ENCODE results near the gene SBF1.
"Not testable (repeated sequence)": the region's sequence is repeated elsewhere in the genome, so short reads cannot be mapped to it uniquely, and the experiment has no call there.

The SBF1 gene

GRCh38 chr22:50474710-50475651 lies at the start of gene SBF1:
Gene SBF1 (minus strand): TSS chr22:50475035. CDS start chr22:50474840, 195 bp downstream.
- DNase-seq, result peak; percentile 92

- no peak for DNase-seq
Measured at GRCh38 chr22:50523806-50524675, 49.2 kb upstream of the SBF1 start.

DNA sequence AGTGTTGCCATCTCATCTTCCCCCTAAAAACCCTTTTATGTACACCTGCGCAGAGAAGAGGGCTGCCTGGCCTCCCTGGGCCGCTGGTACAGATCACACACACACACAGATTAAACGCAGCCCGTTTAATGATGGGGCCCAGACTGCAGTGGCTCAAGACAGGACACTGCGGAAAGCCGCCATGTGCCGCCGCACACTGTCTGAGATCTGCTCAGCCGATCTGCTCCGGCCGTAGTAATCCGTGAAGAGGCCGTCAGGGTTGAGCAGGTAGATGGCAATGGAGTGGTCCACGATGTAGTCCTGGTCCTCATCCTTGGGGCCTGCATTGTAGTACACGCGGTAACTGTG lies 48.6 kb upstream of the SBF1 start:
- DNase-seq, result no peak

DNA sequence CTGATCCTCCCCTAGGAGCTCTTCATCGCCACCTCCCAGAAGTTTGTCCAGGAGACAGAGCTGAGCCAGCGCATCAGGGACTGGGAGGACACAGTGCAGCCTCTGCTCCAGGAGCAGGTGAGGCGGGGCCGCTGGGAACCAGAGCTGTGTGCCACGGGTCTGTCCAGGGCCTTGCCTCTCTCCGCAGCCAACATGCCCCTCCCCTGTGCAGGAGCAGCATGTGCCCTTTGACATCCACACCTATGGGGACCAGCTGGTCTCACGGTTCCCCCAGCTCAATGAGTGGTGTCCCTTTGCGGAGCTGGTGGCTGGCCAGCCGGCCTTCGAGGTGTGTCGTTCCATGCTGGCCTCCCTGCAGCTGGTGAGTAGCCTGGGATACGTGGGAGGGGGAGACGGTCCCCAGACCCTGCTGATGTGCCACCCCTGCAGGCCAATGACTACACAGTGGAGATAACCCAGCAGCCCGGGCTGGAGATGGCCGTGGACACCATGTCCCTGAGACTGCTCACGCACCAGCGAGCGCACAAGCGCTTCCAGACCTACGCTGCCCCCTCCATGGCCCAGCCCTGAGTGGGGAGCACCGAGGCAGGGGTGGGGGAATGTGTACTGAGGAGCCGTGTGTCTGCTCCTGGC lies 48.1 kb upstream of the SBF1 start:
- no peak for DNase-seq

- no peak for DNase-seq
Measured at GRCh38 chr22:50522208-50522805, 47.5 kb upstream of the SBF1 start.

GRCh38 chr22:50521710-50522109 lies 46.9 kb upstream of the SBF1 start:
- no peak for DNase-seq

DNA sequence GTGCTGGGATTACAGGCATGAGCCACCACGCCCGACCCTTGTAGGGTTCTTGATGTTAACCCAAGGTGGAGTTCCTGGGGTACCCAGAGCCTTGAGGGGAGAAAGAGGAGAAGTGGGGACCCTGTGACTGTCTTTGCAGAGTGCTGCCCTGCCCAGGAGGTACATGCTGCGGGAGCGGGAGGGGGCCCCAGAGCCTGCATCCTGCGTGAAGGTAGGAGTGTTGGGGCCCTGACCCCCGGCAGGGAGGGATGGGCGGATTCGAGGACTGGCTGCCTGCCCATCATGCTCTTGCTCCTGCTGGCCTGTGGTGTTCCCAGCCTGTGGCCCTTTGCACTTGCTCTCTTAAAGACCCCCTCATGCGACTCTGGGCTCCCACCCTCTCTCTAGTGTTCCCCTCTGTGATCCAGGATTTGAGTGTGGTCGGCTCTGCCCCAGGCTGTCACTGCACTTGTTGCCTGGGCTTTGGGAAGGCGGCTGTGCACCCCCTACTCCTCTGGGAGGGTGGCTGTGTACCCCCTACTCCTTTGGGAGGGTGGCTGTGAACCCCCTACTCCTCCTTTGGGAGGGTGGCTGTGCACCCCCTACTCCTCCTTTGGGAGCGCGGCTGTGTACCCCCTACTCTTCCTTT lies 46.1 kb upstream of the SBF1 start:
- DNase-seq, result no peak

- not testable (repeated sequence) for DNase-seq
Measured at GRCh38 chr22:50520184-50520583, 45.3 kb upstream of the SBF1 start.

GRCh38 chr22:50519151-50519550 lies 44.3 kb upstream of the SBF1 start:
- no peak for DNase-seq

DNA sequence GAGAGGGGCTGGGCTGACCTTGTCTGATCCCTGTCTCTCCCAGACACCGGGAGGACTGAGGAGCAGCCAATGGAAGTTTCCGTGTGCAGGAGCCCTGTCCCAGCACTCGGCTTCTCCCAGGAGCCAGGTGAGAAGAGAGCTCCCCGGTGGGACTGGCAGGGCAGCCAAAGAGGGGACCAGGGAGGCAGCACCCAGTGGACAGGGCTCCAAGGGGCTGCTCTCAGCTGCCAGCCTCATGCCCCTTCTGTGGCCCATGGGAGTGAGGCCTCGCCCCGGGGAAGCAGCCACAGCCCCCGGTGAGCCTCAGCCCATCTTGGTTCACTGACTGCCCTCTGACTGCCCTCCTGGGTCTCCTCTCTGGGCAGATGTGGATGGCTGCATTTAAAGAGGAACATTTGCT lies 43.8 kb upstream of the SBF1 start:
- DNase-seq, result no peak

- DNase-seq, result no peak
Measured at GRCh38 chr22:50517495-50518260, 42.8 kb upstream of the SBF1 start.

DNA sequence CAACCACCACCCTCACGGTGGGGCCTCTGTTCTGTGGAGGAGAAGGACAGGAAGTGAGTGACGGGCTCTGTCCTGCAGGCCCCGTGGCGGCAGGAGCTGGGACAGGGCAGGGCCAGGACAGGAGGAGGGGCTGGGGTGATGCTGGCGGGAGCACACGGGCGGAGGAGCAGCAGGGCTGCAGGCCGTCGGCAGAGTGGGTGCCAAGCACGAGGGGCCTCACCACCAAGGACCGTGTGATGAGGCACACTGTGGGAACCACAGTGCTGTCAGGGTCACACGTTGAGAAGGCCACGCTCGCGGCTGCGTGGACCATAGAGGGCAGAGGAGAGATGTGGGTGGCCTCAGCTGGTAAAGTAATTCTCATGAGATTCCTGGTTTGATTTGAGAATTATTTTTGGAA lies 42.1 kb upstream of the SBF1 start:
- no peak for DNase-seq

GRCh38 chr22:50516068-50516467 lies 41.2 kb upstream of the SBF1 start:
- no peak for DNase-seq

GRCh38 chr22:50513175-50513574 lies 38.3 kb upstream of the SBF1 start:
- DNase-seq, result no peak

GRCh38 chr22:50508897-50509296 lies 34.1 kb upstream of the SBF1 start:
- DNase-seq, result no peak

DNA sequence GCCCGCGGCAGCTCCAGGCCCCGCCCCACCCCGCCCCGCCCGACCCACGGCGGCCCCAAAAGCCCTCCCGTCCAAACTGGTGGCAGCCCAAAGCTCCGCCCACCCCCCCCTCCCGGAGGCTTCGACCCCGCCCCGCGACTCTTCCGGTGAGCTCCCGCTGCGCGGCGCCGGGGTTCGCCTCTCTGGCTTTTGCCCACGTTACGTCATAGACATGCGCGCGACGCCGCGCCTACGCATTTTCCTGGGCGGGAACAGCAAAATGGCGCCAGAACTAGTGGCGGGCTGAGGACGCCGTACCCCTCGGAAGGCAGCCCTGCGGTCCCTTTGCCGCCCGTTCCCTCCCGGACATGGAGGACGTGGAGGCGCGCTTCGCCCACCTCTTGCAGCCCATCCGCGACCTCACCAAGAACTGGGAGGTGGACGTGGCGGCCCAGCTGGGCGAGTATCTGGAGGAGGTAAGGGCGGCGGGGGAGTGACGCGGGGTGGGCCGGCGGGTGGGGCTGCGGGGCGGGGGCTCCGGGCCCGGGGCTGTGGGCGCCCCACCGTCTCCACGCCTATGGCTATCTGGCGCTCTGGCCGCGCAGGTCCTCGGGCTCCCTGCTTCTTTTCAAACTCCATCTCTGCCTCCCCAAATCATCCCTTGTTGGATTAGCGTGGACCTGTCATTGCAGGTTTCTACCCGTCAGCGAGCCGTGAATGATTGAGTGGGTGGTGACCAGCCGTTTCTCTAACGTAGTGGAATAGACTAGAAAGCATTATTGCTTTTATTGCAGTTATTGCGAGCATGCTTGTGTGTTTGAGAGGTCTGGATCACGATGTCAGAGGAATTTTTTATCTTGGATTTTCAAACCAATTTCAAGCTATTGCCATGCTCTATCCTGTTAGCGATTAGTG lies 33.4 kb upstream of the SBF1 start, which contains the start of gene NCAPH2:
Gene NCAPH2 (plus strand): TSS at position 234 of the 894 bp plus-strand sequence. CDS start 114 bp downstream, at position 348.
- DNase-seq, result no peak

- peak; percentile 99 for DNase-seq
Measured at GRCh38 chr22:50507421-50507990, 32.7 kb upstream of the SBF1 start, which contains the start of gene LMF2. Gene LMF2 (minus strand): TSS chr22:50507702. CDS start chr22:50507675, 27 bp downstream.

GRCh38 chr22:50506611-50507420 lies 32.0 kb upstream of the SBF1 start:
- no peak for DNase-seq

Measured in left hindlimb (tissue), 1 donor.